NCI-H82 treated with DMSO at 0.1 percent for 48 hours (cell line): ENCODE data around the gene XPR1.
"Not testable (repeated sequence)": the region's sequence is repeated elsewhere in the genome, so short reads cannot be mapped to it uniquely, and the experiment has no call there.

Experiments used
- DNase-seq: peaks from one replicate; lab custom pipeline; 2025; ENCODE audit not compliant: unreplicated experiment; lab: John Stamatoyannopoulos, UW

Gene XPR1

DNA sequence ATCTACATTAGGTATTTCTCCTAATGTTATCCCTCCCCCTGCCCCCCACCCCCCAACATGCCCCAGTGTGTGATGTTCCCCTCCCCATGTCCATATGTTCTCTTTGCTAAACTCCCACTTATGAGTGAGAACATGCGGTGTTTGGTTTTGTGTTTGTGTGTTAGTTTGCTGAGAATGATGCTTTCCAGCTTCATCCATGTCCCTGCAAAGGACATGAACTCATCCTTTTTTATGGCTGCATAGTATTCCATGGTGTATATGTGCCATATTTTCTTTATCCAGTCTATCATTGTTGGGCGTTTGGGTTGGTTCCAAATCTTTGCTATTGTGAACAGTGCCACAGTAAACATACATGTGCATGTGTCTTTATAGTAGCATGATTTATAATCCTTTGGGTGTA lies 199.7 kb downstream of the XPR1 start:
- DNase-seq: not testable (repeated sequence)

GRCh38 chr1:180833180-180833579 lies 201.4 kb downstream of the XPR1 start:
- not testable (repeated sequence) for DNase-seq

- DNase-seq: no peak
Measured at GRCh38 chr1:180836449-180836848, 204.6 kb downstream of the XPR1 start.

- no peak for DNase-seq
Measured at GRCh38 chr1:180837020-180837419, 205.2 kb downstream of the XPR1 start.

- DNase-seq: no peak
Measured at GRCh38 chr1:180838535-180838934, 206.7 kb downstream of the XPR1 start.

DNA sequence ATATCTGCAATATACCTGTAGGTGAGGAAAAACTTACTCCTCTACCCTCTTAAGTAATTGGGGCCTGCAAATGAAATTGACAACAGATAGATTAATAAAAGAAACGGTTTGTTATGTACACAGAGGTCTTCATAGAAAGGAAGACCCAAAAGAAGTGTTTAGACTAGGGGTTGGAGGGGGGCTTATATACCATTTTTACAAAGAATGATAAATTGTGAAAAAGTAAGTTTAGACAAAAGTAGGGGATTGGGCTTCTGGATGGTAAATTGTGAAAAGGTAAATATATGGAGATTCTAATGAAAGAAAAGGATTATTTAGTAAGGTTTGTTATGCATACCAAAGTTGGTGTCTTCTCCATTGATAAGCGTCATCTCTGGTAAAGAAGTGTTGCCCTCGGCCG lies 207.7 kb downstream of the XPR1 start:
- no peak for DNase-seq

- DNase-seq: no peak
Measured at GRCh38 chr1:180841415-180841814, 209.6 kb downstream of the XPR1 start.

GRCh38 chr1:180842052-180842451 lies 210.2 kb downstream of the XPR1 start:
- no peak for DNase-seq

GRCh38 chr1:180842491-180843275 lies 210.9 kb downstream of the XPR1 start:
- no peak for DNase-seq

DNA sequence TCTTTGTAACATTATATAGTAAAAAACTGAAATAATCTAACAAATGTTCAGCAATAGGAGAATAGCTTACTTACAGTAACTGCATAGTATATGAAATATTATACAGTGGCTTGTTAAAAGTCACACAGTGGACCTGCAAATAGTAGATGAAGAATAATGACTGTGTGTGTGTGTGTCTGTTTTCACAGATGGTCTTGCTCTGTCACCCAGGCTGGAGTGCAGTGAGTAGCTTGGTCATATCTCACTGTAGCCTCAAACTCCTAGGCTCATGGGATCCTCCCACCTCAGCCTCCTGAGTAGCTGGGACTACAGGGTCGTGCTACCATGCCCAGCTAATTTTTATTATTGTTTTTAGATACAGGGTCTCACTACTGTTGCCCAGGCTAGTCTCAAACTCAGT lies 213.5 kb downstream of the XPR1 start:
- no peak for DNase-seq

DNA sequence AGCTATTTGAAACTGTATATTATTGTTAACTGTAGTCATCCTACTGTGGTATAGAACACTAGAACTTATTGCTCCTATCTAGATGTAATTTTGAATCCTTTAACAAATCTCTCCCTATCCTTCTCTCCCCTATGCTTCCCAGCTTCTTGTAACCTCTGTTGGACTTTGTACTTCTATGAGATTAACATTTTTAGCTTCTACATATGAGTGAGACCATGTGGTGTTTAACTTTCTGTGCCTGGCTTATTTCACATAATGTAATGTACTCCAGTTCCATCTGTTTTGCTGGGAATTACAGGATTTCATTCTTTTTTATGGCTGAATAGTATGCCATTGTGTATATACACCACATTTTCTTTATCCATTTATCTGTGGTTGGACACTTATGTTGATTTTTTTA lies 216.4 kb downstream of the XPR1 start:
- no peak for DNase-seq

DNA sequence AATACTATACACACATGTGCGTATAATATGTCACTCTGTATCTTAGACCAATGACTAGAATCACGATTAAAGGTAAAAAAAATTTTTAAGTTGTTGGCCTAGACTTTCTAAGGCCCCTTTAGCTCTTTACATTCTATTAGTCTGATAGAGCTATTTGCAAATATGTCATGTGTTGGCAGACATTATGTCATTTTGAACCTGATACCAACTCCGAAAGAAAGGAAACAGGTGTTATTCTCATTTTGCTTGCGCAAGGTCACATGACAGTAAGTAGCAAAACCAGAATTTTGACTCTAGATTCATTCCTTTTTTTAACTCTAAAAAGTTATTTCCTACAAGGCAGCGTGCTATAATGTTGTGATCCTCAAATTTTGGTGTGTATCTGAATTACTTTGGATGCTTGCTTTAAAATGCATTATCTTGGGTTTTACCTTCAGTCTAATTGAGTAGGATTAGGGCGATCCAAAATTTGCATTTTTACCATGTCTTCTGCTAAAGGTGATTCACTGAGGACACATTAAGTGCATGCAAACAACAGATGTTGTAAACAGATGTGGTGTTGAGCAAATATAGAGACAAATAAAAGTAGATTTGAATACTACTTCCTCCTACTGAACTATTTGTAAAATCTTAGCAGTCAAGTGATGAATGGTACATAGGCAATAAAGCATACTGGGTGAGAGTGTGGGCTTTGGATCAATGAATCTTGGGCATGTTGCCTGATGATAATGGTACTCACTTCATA lies 217.4 kb downstream of the XPR1 start:
- DNase-seq: no peak

- no peak for DNase-seq
Measured at GRCh38 chr1:180851995-180852887, 220.4 kb downstream of the XPR1 start.

GRCh38 chr1:180854001-180854400 lies 222.2 kb downstream of the XPR1 start:
- no peak for DNase-seq

DNA sequence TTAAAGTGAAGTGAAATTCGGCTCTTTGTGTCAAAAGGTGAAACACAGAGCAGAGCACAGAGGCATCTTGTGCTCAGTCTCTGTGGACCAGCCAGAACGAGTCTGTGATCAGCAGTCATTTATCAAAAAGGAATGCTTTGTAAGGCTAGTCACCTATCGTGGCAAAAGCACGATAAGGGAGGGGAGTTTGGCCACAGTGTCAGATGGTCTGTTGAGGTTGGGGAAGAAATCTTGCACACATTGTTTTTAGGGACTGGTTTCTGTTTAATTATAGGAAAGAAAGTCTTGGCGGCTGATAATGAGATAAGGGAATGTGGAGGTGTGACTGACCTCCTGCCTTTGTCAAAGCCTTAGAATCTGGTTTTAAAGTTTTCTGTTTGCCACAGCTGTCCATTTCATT lies 222.6 kb downstream of the XPR1 start:
- DNase-seq: no peak

DNA sequence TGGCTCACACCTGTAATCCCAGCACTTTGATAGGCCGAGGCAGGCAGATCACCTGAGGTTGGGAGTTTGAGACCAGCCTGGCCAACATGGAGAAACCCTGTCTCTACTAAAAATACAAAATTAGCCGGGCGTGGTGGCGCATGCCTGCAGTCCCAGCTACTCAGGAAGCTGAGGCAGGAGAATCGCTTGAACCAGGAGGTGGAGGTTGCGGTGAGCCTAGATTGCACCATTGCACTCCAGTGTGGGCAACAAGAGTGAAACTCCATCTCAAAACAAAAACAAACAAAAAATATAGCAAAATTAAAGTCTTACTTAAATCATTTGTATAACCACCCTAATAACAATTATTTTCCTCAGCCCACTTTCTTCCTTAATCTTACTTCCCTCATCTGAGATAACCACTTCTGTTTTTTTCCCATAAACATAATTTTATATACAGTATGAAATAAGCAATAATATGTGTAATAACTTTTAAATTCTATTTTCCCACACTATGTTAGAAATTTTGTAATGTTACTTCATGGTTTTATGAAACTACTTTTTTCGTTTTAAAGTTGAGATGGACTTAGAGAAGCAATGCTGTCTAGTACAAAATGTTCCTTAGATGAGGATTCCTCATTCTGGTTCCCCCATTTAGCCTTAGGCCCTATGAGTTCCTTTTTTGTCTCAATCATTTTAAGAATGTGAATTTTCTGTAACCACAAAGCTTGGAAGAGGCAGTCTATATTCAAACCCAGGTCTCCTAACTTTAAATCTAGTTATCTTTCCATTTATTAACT lies 226.3 kb downstream of the XPR1 start:
- DNase-seq: not testable (repeated sequence)

DNA sequence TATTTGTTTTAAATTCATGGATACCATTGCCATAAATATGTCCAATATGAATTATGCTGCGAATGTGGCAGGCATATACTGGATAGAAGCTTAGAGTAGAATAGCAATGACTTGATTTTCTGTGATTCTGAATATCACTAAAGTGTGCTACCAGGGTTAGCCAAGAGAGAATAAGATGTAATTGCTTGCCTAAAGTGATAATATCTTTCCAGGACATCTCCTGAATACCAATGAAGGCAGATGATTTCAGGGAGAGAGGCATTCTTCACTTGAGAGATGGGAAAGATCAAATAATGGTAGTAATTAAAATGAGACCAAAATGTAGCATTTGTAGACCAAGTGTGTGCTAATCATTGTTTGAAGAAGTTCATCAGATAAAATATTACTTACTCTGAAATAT lies 227.5 kb downstream of the XPR1 start:
- no peak for DNase-seq

- no peak for DNase-seq
Measured at GRCh38 chr1:180860535-180860934, 228.7 kb downstream of the XPR1 start.

- no peak for DNase-seq
Measured at GRCh38 chr1:180862305-180862704, 230.5 kb downstream of the XPR1 start.

- DNase-seq: no peak
Measured at GRCh38 chr1:180863158-180863775, 231.4 kb downstream of the XPR1 start.
